ENCODE results near the gene COL25A1. TPM values are rescaled to one million over a fixed set of nuclear protein-coding genes. Genes with fewer than 3 reads are reported as not detected.

Gene COL25A1
- total RNA-seq, result 1.9 and 4.3 TPM in 2 replicates

GRCh38 chr4:109302361-109303139, at the start of gene COL25A1:
Gene COL25A1 (minus strand): TSS chr4:109302658.
- DNase-seq (ENCODE audit: low read depth), result peak; percentile 52
- TF ChIP-seq, protein P1, sequence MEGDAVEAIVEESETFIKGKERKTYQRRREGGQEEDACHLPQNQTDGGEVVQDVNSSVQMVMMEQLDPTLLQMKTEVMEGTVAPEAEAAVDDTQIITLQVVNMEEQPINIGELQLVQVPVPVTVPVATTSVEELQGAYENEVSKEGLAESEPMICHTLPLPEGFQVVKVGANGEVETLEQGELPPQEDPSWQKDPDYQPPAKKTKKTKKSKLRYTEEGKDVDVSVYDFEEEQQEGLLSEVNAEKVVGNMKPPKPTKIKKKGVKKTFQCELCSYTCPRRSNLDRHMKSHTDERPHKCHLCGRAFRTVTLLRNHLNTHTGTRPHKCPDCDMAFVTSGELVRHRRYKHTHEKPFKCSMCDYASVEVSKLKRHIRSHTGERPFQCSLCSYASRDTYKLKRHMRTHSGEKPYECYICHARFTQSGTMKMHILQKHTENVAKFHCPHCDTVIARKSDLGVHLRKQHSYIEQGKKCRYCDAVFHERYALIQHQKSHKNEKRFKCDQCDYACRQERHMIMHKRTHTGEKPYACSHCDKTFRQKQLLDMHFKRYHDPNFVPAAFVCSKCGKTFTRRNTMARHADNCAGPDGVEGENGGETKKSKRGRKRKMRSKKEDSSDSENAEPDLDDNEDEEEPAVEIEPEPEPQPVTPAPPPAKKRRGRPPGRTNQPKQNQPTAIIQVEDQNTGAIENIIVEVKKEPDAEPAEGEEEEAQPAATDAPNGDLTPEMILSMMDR (IDR thresholded peaks at IDR 0.05; ENCODE audit: insufficient read depth, low read length, poor library complexity, severe bottlenecking), result no peak
- Histone ChIP-seq H3K27me3 (ENCODE audit: control insufficient read depth, insufficient read depth, low read length) (peaks cover 7% of the 10 kb centered on the region), H3K36me3 (ENCODE audit: control insufficient read depth, insufficient read depth, low read length) (no peaks in the 10 kb centered on the region), H3K4me3 (ENCODE audit: low read depth, low read length) (peak within 1 kb of the TSS; percentile 46)

- DNase-seq (ENCODE audit: low read depth), result no peak
- no peaks in the 10 kb centered on the region for H3K27me3 ChIP-seq (ENCODE audit: control insufficient read depth, insufficient read depth, low read length)
- H3K4me3 ChIP-seq (ENCODE audit: low read depth, low read length), result no peak overlapping the region
- TF ChIP-seq, protein P1 (IDR thresholded peaks at IDR 0.05; ENCODE audit: insufficient read depth, low read length, poor library complexity, severe bottlenecking), result no peak
- H3K36me3 ChIP-seq (ENCODE audit: control insufficient read depth, insufficient read depth, low read length), result no peaks in the 10 kb centered on the region
These were observed 47.7 kb upstream of the COL25A1 start for GRCh38 chr4:109350121-109350520.

DNA sequence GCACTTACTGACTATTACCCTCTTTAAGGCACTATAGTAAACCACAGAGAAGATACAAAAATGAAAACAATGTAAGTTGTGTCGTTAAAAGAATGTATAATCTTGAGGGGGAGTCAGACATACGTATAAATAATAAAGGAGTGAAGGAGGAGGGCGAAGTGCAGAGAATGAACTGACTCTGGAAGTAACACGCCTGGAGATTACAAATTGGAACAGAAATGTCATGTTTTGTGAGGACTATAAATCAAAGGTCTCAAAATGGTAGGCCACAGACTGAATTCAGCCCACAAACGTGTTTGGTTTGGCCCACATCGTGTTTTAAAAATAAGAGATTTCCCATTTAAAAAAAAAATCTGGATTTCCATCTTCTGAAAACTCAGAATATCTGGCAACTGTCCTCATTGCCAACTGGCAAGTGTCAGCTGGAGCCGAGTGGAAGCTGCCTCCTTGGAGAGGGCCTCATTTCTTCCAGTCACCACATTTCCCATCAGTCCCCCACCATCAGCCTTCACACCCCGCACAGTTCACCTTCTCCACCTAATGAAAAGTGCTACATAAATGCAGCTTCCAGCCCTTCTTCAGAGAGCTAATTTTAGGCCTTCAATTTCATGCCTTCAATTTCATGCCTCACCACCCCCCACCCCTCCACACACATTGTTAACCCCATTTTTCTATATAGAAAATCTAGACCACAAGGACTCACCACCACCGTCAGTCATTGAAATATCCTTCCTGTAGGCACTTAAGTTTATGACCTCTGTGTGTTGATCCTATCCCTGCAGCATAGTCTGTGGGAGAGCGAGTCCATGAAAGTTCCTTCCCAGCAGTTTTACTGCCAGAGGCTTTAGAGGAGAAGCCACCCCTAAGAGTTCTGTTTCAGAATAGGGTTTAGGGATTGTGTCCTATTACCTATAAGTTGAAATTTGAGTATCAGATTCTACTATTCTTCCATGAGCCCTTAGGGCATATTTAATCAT, 32.0 kb upstream of the COL25A1 start:
- H3K36me3 ChIP-seq (ENCODE audit: control insufficient read depth, insufficient read depth, low read length), result no peaks in the 10 kb centered on the region
- no peak for DNase-seq (ENCODE audit: low read depth)
- H3K27me3 ChIP-seq (ENCODE audit: control insufficient read depth, insufficient read depth, low read length), result no peaks in the 10 kb centered on the region
- TF ChIP-seq, protein P1 (IDR thresholded peaks at IDR 0.05; ENCODE audit: insufficient read depth, low read length, poor library complexity, severe bottlenecking), result no peak
- H3K4me3 ChIP-seq (ENCODE audit: low read depth, low read length), result no peak overlapping the region

- H3K4me3 ChIP-seq (ENCODE audit: low read depth, low read length), result no peak overlapping the region
- H3K36me3 ChIP-seq (ENCODE audit: control insufficient read depth, insufficient read depth, low read length), result no peaks in the 10 kb centered on the region
- TF ChIP-seq, protein P1 (IDR thresholded peaks at IDR 0.05; ENCODE audit: insufficient read depth, low read length, poor library complexity, severe bottlenecking), result peak; percentile 22
- no peak for DNase-seq (ENCODE audit: low read depth)
- no peaks in the 10 kb centered on the region for H3K27me3 ChIP-seq (ENCODE audit: control insufficient read depth, insufficient read depth, low read length)
These were observed 30.5 kb upstream of the COL25A1 start for GRCh38 chr4:109332926-109333464.

- TF ChIP-seq, protein P1 (IDR thresholded peaks at IDR 0.05; ENCODE audit: insufficient read depth, low read length, poor library complexity, severe bottlenecking), result no peak
- no peaks in the 10 kb centered on the region for H3K27me3 ChIP-seq (ENCODE audit: control insufficient read depth, insufficient read depth, low read length)
- DNase-seq (ENCODE audit: low read depth), result no peak
- H3K36me3 ChIP-seq (ENCODE audit: control insufficient read depth, insufficient read depth, low read length), result no peaks in the 10 kb centered on the region
- H3K4me3 ChIP-seq (ENCODE audit: low read depth, low read length), result no peak overlapping the region
These were observed 25.2 kb upstream of the COL25A1 start for GRCh38 chr4:109327641-109328040.
